ENCODE measurements around the gene TNNT3. TPM values are rescaled to one million over a fixed set of nuclear protein-coding genes. Genes with fewer than 3 reads are reported as not detected.

TNNT3 gene
- total RNA-seq, 1 experiment from 2014 or later = 0.88 TPM

- no peaks in the 10 kb centered on the region for H3K4me1 Mint-ChIP-seq (ENCODE audit: low read depth, unreplicated experiment)
- intact Hi-C loops (cut with micrococcal nuclease; ENCODE audit: unreplicated experiment) = no loop called here
- no peak overlapping the region for H3K27ac Mint-ChIP-seq (ENCODE audit: unreplicated experiment)
- Histone ChIP-seq H3K27me3 (replicated peaks; ENCODE audit: control insufficient read depth, insufficient read depth, low read length) (no peaks in the 10 kb centered on the region), H3K9me3 (no peaks in the 10 kb centered on the region), H3K4me3 (ENCODE audit: low read depth, low read length) (no peak overlapping the region), H3K4me1 (no peaks in the 10 kb centered on the region; the same call in 1 of the 2 replicates), H3K36me3 (ENCODE audit: control insufficient read depth, insufficient read depth, low read length) (no peaks in the 10 kb centered on the region)
- ChIA-PET POLR2A (no interaction called here), CTCF (no interaction called here)
- BruUV-seq (replicated peaks) = no TSS peak
- no peak for TF ChIP-seq CTCF (IDR thresholded peaks at IDR 0.05; ENCODE audit: insufficient read depth in 1 of 2, low read depth in 1 of 2, low read length in 1 of 2, severe bottlenecking in 1 of 2, unreplicated experiment in 1 of 2)
- H3K36me3 Mint-ChIP-seq (ENCODE audit: insufficient read depth, unreplicated experiment) = no peaks in the 10 kb centered on the region
- H3K4me3 Mint-ChIP-seq (ENCODE audit: unreplicated experiment) = no peak overlapping the region
- no peaks in the 10 kb centered on the region for H3K9me3 Mint-ChIP-seq (ENCODE audit: unreplicated experiment)
- no peaks in the 10 kb centered on the region for H3K27me3 Mint-ChIP-seq (ENCODE audit: insufficient read depth, unreplicated experiment)
- DNase-seq = peak in 1 of 2 experiments; percentile 21
These were observed 4.7 kb downstream of the TNNT3 start for GRCh38 chr11:1924181-1924580.

DNA sequence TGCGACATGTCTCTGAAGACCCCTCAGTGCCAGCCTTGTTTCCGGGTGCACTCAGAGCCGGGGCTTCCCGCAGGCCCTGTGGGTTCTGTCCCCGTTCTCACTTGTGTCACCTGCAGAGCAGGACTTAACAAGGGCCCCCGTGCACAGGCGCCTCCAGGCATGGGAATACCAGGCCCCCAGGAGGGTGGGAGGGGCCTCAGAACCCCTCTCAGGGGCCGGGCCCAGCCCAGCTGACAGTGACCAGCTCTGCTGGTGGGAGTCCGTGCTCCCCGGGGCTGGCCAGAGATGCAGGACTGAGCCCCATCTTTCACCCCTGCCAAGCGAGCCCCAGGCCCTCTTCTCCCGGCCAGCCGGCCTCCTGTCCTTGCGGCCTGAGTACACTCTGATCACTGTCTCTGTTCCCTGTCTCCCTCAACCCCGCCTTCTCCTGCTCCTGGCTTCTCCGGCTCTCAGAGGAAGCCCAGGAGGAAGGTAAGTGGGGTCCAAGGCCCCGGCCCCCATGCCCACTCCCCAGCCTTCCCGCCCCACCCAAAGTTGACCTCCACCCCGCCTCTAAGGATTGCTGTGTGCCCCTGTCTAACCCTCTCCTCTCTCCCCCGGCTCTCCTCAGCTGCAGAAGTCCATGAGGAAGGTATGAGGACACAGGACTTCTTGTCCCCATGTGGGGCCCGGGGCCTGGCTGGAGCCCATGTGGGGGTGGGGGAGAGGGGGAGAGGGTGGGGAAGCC, 5.3 kb downstream of the TNNT3 start:
- no peaks in the 10 kb centered on the region for H3K9me3 ChIP-seq
- CTCF ChIA-PET = no interaction called here
- no peak overlapping the region for H3K4me3 Mint-ChIP-seq (ENCODE audit: unreplicated experiment)

More for the DNA sequence above, 5.3 kb downstream of the TNNT3 start:
- no peaks in the 10 kb centered on the region for H3K9me3 Mint-ChIP-seq (ENCODE audit: unreplicated experiment)
- no peaks in the 10 kb centered on the region for H3K27me3 ChIP-seq (replicated peaks; ENCODE audit: control insufficient read depth, insufficient read depth, low read length)
- no peaks in the 10 kb centered on the region; the same call in 1 of the 2 replicates for H3K4me1 ChIP-seq
- BruUV-seq (replicated peaks) = no TSS peak
- H3K4me3 ChIP-seq (ENCODE audit: low read depth, low read length) = no peak overlapping the region
- H3K4me1 Mint-ChIP-seq (ENCODE audit: low read depth, unreplicated experiment) = no peaks in the 10 kb centered on the region
- POLR2A ChIA-PET = no interaction called here
- H3K36me3 ChIP-seq (ENCODE audit: control insufficient read depth, insufficient read depth, low read length) = no peaks in the 10 kb centered on the region
- no peak overlapping the region for H3K27ac Mint-ChIP-seq (ENCODE audit: unreplicated experiment)
- no peak for TF ChIP-seq CTCF (IDR thresholded peaks at IDR 0.05; ENCODE audit: insufficient read depth in 1 of 2, low read depth in 1 of 2, low read length in 1 of 2, severe bottlenecking in 1 of 2, unreplicated experiment in 1 of 2)
- H3K27me3 Mint-ChIP-seq (ENCODE audit: insufficient read depth, unreplicated experiment) = no peaks in the 10 kb centered on the region
- DNase-seq = peak in 1 of 2 experiments; percentile 35
- intact Hi-C loops (cut with micrococcal nuclease; ENCODE audit: unreplicated experiment) = no loop called here
- no peaks in the 10 kb centered on the region for H3K36me3 Mint-ChIP-seq (ENCODE audit: insufficient read depth, unreplicated experiment)

Measured in Caco-2 (cell line).